NCI-H1436 treated with DMSO at 0.1 percent for 48 hours (cell line): ENCODE results near the gene ALG3.

Experiments
- DNase-seq: peaks from one replicate; lab custom pipeline; 2025; lab: John Stamatoyannopoulos, UW

Gene ALG3

GRCh38 chr3:184234671-184235380 lies 13.9 kb downstream of the ALG3 start:
- DNase-seq, result no peak

- DNase-seq, result no peak
These were observed 14.5 kb downstream of the ALG3 start for GRCh38 chr3:184234224-184234623.

GRCh38 chr3:184233127-184233843 lies 15.5 kb downstream of the ALG3 start:
- DNase-seq, result no peak

- no peak for DNase-seq
These were observed 17.1 kb downstream of the ALG3 start for GRCh38 chr3:184231671-184232070.

- no peak for DNase-seq
These were observed 17.9 kb downstream of the ALG3 start for GRCh38 chr3:184230603-184231528.

GRCh38 chr3:184230081-184230602 lies 18.6 kb downstream of the ALG3 start:
- DNase-seq, result no peak

GRCh38 chr3:184229394-184230080 lies 19.2 kb downstream of the ALG3 start, which contains the start of gene VWA5B2:
Gene VWA5B2, plus strand, starts transcription at chr3:184229585. Its CDS starts 944 bp downstream, at chr3:184230529.
- no peak for DNase-seq

GRCh38 chr3:184228376-184229137 lies 20.2 kb downstream of the ALG3 start:
- DNase-seq, result no peak

GRCh38 chr3:184227481-184227935 lies 21.3 kb downstream of the ALG3 start:
- no peak for DNase-seq

GRCh38 chr3:184223946-184224345 lies 24.8 kb downstream of the ALG3 start:
- DNase-seq, result no peak

GRCh38 chr3:184222521-184222920 lies 26.2 kb downstream of the ALG3 start:
- no peak for DNase-seq

GRCh38 chr3:184218814-184219213 lies 29.9 kb downstream of the ALG3 start:
- DNase-seq, result no peak

GRCh38 chr3:184211718-184212117 lies 37.0 kb downstream of the ALG3 start:
- DNase-seq, result no peak

- no peak for DNase-seq
These were observed 37.5 kb downstream of the ALG3 start for GRCh38 chr3:184211297-184211696.

- DNase-seq, result no peak
These were observed 39.4 kb downstream of the ALG3 start for GRCh38 chr3:184209146-184209923.

GRCh38 chr3:184203526-184203925 lies 45.2 kb downstream of the ALG3 start:
- no peak for DNase-seq

GRCh38 chr3:184200825-184201224 lies 47.9 kb downstream of the ALG3 start:
- no peak for DNase-seq

GRCh38 chr3:184198509-184198908 lies 50.3 kb downstream of the ALG3 start:
- no peak for DNase-seq

- DNase-seq, result no peak
These were observed 52.2 kb downstream of the ALG3 start for GRCh38 chr3:184196536-184196935.

GRCh38 chr3:184193991-184194539 lies 54.7 kb downstream of the ALG3 start:
- no peak for DNase-seq
